ENCODE results near the gene CXCL3.

CXCL3 gene

DNA sequence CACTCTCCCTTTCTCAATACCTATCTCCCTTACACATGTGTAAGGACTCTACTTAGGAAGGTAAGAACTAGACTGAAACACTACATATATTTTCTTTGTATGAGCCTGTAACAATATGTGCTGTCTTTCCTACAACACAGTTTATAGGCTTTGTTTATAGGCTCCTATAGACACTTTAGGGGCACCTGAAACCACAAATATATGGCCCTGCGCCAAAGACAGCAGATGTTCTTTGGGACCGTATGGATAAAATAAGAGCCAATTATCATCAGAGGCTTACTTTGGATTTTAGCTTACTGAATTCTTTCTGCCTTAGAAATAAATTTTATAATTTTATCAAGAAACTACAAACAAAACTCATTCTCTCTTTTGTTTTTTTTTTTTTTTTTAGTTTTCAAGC lies 16.6 kb upstream of the CXCL3 start:
- Histone ChIP-seq H3K36me3 (ENCODE audit: control insufficient read depth, insufficient read depth, low read length) (no peaks in the 10 kb centered on the region), H3K27me3 (replicated peaks; ENCODE audit: control insufficient read depth, insufficient read depth, low read length) (no peaks in the 10 kb centered on the region), H3K4me3 (replicated peaks; ENCODE audit: low read depth, low read length) (no peak overlapping the region)
- no peak for DNase-seq (ENCODE audit: extremely low read depth, insufficient read length)
- TF ChIP-seq, protein P1, sequence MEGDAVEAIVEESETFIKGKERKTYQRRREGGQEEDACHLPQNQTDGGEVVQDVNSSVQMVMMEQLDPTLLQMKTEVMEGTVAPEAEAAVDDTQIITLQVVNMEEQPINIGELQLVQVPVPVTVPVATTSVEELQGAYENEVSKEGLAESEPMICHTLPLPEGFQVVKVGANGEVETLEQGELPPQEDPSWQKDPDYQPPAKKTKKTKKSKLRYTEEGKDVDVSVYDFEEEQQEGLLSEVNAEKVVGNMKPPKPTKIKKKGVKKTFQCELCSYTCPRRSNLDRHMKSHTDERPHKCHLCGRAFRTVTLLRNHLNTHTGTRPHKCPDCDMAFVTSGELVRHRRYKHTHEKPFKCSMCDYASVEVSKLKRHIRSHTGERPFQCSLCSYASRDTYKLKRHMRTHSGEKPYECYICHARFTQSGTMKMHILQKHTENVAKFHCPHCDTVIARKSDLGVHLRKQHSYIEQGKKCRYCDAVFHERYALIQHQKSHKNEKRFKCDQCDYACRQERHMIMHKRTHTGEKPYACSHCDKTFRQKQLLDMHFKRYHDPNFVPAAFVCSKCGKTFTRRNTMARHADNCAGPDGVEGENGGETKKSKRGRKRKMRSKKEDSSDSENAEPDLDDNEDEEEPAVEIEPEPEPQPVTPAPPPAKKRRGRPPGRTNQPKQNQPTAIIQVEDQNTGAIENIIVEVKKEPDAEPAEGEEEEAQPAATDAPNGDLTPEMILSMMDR (IDR thresholded peaks at IDR 0.05; ENCODE audit: insufficient read depth, low read length, poor library complexity, severe bottlenecking), result no peak

DNA sequence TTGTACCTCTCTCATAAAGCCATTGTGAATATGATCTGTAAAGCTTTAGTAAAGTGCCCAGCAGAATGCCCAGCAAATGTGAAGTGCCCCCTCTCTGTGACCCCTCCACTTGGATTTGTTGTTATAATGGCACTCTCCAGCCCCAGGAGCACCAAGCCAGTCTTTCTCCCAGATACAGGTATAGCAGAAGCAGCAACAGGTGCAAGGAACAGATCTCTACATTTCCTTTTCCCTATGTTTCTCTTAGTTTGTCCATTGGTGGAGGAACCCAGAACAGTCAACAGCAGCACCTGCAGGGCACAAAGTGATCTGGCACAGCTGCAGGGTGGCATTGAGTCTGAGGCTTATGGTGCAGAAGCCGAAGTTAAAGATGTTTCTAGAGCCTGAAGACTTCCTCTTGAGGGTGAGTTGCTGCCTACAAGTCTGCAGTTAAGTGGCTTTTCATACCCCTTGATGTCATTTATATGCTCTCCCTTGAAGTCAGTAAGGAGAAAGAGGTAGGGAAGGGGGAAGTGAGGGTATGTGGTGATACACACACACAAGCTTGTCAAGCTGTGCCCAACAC lies 16.1 kb upstream of the CXCL3 start:
- DNase-seq (ENCODE audit: extremely low read depth, insufficient read length), result no peak
- TF ChIP-seq, protein P1 (IDR thresholded peaks at IDR 0.05; ENCODE audit: insufficient read depth, low read length, poor library complexity, severe bottlenecking), result no peak
- H3K4me3 ChIP-seq (replicated peaks; ENCODE audit: low read depth, low read length), result no peak overlapping the region
- H3K36me3 ChIP-seq (ENCODE audit: control insufficient read depth, insufficient read depth, low read length), result no peaks in the 10 kb centered on the region
- H3K27me3 ChIP-seq (replicated peaks; ENCODE audit: control insufficient read depth, insufficient read depth, low read length), result no peaks in the 10 kb centered on the region

DNA sequence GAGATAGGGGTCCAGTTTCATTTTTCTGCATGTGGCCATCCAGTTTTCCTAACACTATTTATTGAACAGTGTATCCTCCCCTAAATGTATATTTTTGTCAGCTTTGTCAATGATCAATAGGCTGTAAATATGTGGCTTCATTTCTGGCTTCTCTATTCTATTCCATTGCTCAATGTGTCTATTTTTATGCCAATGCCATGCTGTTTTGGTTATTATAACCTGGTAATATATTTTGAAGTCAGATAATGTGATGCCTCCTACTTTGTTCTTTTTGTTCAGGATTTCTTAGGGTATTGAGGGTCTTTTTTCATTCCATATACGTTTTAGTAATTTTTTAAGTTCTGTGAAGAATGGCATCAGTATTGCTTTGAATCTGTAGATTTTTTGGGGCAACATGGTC lies 8.7 kb upstream of the CXCL3 start:
- TF ChIP-seq, protein P1 (IDR thresholded peaks at IDR 0.05; ENCODE audit: insufficient read depth, low read length, poor library complexity, severe bottlenecking), result no peak
- Histone ChIP-seq H3K36me3 (ENCODE audit: control insufficient read depth, insufficient read depth, low read length) (no peaks in the 10 kb centered on the region), H3K27me3 (replicated peaks; ENCODE audit: control insufficient read depth, insufficient read depth, low read length) (no peaks in the 10 kb centered on the region), H3K4me3 (replicated peaks; ENCODE audit: low read depth, low read length) (no peak overlapping the region)
- DNase-seq (ENCODE audit: extremely low read depth, insufficient read length), result no peak

DNA sequence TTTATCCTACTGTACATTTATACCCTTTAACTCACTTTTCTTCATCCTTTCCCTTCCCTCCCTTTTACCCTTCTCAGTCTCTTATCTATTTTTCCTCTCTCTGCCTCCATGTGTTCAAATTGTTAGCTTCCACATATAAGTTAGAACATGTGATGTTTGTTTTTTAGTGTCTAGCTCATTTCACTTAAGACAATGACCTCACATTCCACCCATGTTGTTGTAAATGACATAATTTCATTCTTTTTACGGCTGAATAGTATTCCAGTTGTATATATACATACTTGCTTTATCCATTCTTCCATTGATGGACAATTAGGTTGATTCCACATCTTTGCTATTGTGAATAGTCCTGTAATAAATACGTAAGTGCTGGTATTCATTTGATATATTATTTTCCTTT lies 7.3 kb upstream of the CXCL3 start:
- no peak overlapping the region for H3K4me3 ChIP-seq (replicated peaks; ENCODE audit: low read depth, low read length)
- TF ChIP-seq, protein P1 (IDR thresholded peaks at IDR 0.05; ENCODE audit: insufficient read depth, low read length, poor library complexity, severe bottlenecking), result no peak
- no peak for DNase-seq (ENCODE audit: extremely low read depth, insufficient read length)
- H3K36me3 ChIP-seq (ENCODE audit: control insufficient read depth, insufficient read depth, low read length), result no peaks in the 10 kb centered on the region
- no peaks in the 10 kb centered on the region for H3K27me3 ChIP-seq (replicated peaks; ENCODE audit: control insufficient read depth, insufficient read depth, low read length)

DNA sequence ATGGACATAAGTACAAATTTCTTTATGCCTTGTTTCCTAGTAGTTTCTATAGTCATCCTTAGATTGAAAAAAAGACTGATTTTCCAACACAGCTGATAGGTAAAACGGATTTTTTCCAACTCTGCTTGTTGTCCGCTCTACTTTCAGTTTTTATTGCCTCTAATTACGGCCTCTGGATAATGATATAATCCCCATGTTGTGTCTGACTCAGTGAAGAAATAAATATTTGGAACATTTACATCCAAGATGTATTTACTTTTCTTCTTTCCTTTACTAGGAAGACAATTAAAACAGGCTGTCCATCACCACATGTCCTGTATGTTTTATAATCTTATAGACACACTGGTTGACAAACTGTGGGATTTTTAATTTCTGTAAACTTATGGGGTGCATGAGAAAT lies 6.8 kb upstream of the CXCL3 start:
- TF ChIP-seq, protein P1 (IDR thresholded peaks at IDR 0.05; ENCODE audit: insufficient read depth, low read length, poor library complexity, severe bottlenecking), result no peak
- Histone ChIP-seq H3K27me3 (replicated peaks; ENCODE audit: control insufficient read depth, insufficient read depth, low read length) (no peaks in the 10 kb centered on the region), H3K4me3 (replicated peaks; ENCODE audit: low read depth, low read length) (no peak overlapping the region)

DNA sequence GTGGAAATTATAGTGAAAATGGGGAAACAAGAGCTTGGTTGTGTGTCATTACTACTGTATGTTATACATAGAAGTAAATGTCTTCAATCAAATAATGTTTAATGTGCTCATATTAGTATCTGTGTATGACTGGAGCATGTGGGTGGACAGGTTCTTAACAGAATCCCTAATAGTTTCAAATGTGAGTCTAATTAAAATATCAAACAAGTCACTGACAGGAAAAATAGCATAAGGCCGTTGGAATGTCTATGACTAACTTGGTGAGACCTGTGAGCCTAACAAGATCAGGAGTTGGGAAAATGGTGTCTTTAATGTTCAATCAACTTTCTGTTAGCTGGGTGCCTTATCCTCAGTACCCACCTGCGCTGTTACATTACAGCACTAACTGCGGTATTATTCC lies 6.2 kb upstream of the CXCL3 start:
- DNase-seq (ENCODE audit: extremely low read depth, insufficient read length), result no peak

More for the DNA sequence above, 6.8 kb upstream of the CXCL3 start:
- no peak for DNase-seq (ENCODE audit: extremely low read depth, insufficient read length)
- no peaks in the 10 kb centered on the region for H3K36me3 ChIP-seq (ENCODE audit: control insufficient read depth, insufficient read depth, low read length)

More for the DNA sequence above, 6.2 kb upstream of the CXCL3 start:
- TF ChIP-seq, protein P1 (IDR thresholded peaks at IDR 0.05; ENCODE audit: insufficient read depth, low read length, poor library complexity, severe bottlenecking), result no peak
- Histone ChIP-seq H3K4me3 (replicated peaks; ENCODE audit: low read depth, low read length) (no peak overlapping the region), H3K27me3 (replicated peaks; ENCODE audit: control insufficient read depth, insufficient read depth, low read length) (no peaks in the 10 kb centered on the region; the same call in 1 of the 2 replicates), H3K36me3 (ENCODE audit: control insufficient read depth, insufficient read depth, low read length) (no peaks in the 10 kb centered on the region)
